Panc1 (cell line): Measurements from ENCODE around the gene PTPN11.

Source experiments
- CTCF ChIP-seq: fragments of 450-650 bp; IDR thresholded peaks from 2 replicates; pipeline ENCODE4 v1.5.1; 2017; ENCODE audit warnings: mild to moderate bottlenecking
- POLR2AphosphoS5 ChIP-seq: IDR thresholded peaks from 2 replicates; pipeline ENCODE4 v1.6.1; 2012; ENCODE audit warnings: mild to moderate bottlenecking, low read depth, low read length, moderate library complexity
- REST ChIP-seq, 2 experiments: IDR thresholded peaks; 2 replicates each; pipeline ENCODE4 v1.6.1; 2011 to 2012; ENCODE audit warnings: low read depth in 2 of 2, control low read depth in 1 of 2, low read length in 1 of 2, mild to moderate bottlenecking in 1 of 2, moderate library complexity in 1 of 2; ENCODE audit not compliant: insufficient read depth in 1 of 2
- SIN3A ChIP-seq: IDR thresholded peaks from 2 replicates; pipeline ENCODE4 v1.6.1; 2012; ENCODE audit warnings: low read depth, mild to moderate bottlenecking, low read length, moderate library complexity, borderline replicate concordance; ENCODE audit not compliant: insufficient read depth
- TCF7L2 ChIP-seq: IDR thresholded peaks from 2 replicates; pipeline ENCODE4 v1.6.1; 2011; ENCODE audit warnings: mild to moderate bottlenecking, low read depth, low read length, inconsistent platforms

GRCh38 chr12:112468046-112468445 is 49.3 kb downstream of the PTPN11 start:
- TF ChIP-seq POLR2AphosphoS5, result no peak
- no peak for TF ChIP-seq CTCF
- TF ChIP-seq REST (IDR thresholded peaks at IDR 0.05; ENCODE audit: insufficient read depth in 1 of 2, low read depth in 2 of 2, low read length in 1 of 2), result no peak
- TF ChIP-seq TCF7L2, result no peak
- no peak for TF ChIP-seq SIN3A
